ENCODE data around the gene KRT5. TPM values are rescaled to one million over a fixed set of nuclear protein-coding genes. Genes with fewer than 3 reads are reported as not detected.

Gene KRT5
- total and polyA plus RNA-seq, 2 experiments from 2014 or later = not detected

DNA sequence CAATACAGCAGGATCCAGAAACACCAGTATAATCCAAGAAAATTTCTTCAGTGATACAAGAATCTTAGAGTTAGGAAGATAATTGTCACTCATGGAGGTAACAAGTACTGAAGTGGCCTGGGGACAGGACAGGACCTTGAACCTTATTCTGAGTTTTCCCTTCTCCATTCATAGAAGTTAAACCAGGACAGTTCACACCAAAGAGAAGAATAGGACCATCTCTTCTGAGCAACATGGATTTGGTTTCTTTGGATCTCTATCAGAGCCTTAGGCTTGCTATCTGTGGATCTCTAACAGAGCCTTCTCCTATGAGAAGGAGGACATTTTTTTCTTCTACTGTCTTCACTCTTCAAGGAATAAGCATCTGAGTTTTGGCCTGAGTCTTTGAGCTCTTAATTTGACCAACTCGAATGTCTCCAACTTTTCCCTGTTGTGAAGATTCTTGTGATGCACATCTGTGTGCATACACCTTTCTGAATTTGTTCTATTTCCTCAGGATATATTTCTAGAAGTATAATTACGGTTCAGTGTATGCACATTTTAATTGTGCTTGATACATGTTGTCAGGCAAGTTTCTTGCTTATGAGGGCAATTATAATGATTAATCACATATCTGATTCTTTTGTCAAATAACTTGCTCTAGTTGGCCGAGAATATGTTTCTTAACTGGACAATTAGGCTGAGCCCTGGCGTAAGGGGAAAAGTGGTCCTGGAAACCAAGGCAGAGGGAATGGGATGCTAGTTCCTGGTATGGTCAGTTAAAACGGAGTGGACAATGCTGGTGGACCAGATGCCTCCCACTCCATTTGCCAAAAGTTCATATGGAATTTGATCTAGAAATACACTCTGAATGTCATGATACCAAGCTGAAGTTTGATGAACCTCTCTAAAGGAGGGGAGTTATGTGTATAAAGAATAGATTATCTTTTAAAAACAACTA, 33.8 kb downstream of the KRT5 start:
- H4K20me1 ChIP-seq (replicated peaks; ENCODE audit: insufficient read depth) = no peaks in the 10 kb centered on the region
- no peak overlapping the region for H2AFZ ChIP-seq
- H3F3A ChIP-seq (replicated peaks; ENCODE audit: low read depth) = no peaks in the 10 kb centered on the region
- no peaks in the 10 kb centered on the region for H3K4me1 Mint-ChIP-seq
- H3K4me3 Mint-ChIP-seq = no peak overlapping the region
- no peak overlapping the region for H3K27ac Mint-ChIP-seq
- H3K27ac ChIP-seq (ENCODE audit: low read depth) = no peak overlapping the region
- H3K4me2 ChIP-seq = no peak overlapping the region
- H3K4me1 ChIP-seq (ENCODE audit: insufficient read depth) = no peaks in the 10 kb centered on the region
- peaks cover 3% of the 10 kb centered on the region; the same call in 2 of the 3 replicates for H3K36me3 Mint-ChIP-seq (ENCODE audit: low read depth)
- no peaks in the 10 kb centered on the region for H3K9me2 ChIP-seq (ENCODE audit: insufficient read depth)
- DNase-seq (ENCODE audit: low spot score) = no peak
- H3K4me3 ChIP-seq = no peak overlapping the region
- peaks cover 17% of the 10 kb centered on the region for H3K9me3 Mint-ChIP-seq
- no peaks in the 10 kb centered on the region for H3K27me3 ChIP-seq (ENCODE audit: insufficient read depth)
- TF ChIP-seq EZH2 (IDR thresholded peaks at IDR 0.05; ENCODE audit: low read depth, unreplicated experiment) (no peak), POLR2AphosphoS5 (IDR thresholded peaks at IDR 0.05; ENCODE audit: low read depth) (no peak), ZNF331 (CRISPR knock-in tag; IDR thresholded peaks at IDR 0.05; ENCODE audit: low read depth) (no peak), STAT1 (IDR thresholded peaks at IDR 0.05; ENCODE audit: unreplicated experiment) (no peak), ZNF114 (CRISPR knock-in tag; IDR thresholded peaks at IDR 0.05) (no peak), CREB1 (CRISPR knock-in tag; IDR thresholded peaks at IDR 0.05; ENCODE audit: low read depth) (no peak), NANOG (IDR thresholded peaks at IDR 0.05; ENCODE audit: borderline replicate concordance) (no peak), JUNB (IDR thresholded peaks at IDR 0.05; ENCODE audit: unreplicated experiment) (no peak), EZH2phosphoT487 (IDR thresholded peaks at IDR 0.05; ENCODE audit: unreplicated experiment) (no peak)
- TF ChIP-seq, protein P1, sequence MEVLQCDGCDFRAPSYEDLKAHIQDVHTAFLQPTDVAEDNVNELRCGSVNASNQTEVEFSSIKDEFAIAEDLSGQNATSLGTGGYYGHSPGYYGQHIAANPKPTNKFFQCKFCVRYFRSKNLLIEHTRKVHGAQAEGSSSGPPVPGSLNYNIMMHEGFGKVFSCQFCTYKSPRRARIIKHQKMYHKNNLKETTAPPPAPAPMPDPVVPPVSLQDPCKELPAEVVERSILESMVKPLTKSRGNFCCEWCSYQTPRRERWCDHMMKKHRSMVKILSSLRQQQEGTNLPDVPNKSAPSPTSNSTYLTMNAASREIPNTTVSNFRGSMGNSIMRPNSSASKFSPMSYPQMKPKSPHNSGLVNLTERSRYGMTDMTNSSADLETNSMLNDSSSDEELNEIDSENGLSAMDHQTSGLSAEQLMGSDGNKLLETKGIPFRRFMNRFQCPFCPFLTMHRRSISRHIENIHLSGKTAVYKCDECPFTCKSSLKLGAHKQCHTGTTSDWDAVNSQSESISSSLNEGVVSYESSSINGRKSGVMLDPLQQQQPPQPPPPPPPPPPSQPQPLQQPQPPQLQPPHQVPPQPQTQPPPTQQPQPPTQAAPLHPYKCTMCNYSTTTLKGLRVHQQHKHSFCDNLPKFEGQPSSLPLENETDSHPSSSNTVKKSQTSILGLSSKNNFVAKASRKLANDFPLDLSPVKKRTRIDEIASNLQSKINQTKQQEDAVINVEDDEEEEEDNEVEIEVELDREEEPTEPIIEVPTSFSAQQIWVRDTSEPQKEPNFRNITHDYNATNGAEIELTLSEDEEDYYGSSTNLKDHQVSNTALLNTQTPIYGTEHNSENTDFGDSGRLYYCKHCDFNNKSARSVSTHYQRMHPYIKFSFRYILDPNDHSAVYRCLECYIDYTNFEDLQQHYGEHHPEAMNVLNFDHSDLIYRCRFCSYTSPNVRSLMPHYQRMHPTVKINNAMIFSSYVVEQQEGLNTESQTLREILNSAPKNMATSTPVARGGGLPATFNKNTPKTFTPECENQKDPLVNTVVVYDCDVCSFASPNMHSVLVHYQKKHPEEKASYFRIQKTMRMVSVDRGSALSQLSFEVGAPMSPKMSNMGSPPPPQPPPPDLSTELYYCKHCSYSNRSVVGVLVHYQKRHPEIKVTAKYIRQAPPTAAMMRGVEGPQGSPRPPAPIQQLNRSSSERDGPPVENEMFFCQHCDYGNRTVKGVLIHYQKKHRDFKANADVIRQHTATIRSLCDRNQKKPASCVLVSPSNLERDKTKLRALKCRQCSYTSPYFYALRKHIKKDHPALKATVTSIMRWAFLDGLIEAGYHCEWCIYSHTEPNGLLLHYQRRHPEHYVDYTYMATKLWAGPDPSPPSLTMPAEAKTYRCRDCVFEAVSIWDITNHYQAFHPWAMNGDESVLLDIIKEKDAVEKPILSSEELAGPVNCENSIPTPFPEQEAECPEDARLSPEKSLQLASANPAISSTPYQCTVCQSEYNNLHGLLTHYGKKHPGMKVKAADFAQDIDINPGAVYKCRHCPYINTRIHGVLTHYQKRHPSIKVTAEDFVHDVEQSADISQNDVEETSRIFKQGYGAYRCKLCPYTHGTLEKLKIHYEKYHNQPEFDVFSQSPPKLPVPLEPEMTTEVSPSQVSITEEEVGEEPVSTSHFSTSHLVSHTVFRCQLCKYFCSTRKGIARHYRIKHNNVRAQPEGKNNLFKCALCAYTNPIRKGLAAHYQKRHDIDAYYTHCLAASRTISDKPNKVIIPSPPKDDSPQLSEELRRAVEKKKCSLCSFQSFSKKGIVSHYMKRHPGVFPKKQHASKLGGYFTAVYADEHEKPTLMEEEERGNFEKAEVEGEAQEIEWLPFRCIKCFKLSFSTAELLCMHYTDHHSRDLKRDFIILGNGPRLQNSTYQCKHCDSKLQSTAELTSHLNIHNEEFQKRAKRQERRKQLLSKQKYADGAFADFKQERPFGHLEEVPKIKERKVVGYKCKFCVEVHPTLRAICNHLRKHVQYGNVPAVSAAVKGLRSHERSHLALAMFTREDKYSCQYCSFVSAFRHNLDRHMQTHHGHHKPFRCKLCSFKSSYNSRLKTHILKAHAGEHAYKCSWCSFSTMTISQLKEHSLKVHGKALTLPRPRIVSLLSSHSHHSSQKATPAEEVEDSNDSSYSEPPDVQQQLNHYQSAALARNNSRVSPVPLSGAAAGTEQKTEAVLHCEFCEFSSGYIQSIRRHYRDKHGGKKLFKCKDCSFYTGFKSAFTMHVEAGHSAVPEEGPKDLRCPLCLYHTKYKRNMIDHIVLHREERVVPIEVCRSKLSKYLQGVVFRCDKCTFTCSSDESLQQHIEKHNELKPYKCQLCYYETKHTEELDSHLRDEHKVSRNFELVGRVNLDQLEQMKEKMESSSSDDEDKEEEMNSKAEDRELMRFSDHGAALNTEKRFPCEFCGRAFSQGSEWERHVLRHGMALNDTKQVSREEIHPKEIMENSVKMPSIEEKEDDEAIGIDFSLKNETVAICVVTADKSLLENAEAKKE (CRISPR knock-in tag; IDR thresholded peaks at IDR 0.05) = no peak
- TF ChIP-seq, protein P2, sequence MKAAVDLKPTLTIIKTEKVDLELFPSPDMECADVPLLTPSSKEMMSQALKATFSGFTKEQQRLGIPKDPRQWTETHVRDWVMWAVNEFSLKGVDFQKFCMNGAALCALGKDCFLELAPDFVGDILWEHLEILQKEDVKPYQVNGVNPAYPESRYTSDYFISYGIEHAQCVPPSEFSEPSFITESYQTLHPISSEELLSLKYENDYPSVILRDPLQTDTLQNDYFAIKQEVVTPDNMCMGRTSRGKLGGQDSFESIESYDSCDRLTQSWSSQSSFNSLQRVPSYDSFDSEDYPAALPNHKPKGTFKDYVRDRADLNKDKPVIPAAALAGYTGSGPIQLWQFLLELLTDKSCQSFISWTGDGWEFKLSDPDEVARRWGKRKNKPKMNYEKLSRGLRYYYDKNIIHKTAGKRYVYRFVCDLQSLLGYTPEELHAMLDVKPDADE (IDR thresholded peaks at IDR 0.05) = no peak
- TF ChIP-seq, protein P3, sequence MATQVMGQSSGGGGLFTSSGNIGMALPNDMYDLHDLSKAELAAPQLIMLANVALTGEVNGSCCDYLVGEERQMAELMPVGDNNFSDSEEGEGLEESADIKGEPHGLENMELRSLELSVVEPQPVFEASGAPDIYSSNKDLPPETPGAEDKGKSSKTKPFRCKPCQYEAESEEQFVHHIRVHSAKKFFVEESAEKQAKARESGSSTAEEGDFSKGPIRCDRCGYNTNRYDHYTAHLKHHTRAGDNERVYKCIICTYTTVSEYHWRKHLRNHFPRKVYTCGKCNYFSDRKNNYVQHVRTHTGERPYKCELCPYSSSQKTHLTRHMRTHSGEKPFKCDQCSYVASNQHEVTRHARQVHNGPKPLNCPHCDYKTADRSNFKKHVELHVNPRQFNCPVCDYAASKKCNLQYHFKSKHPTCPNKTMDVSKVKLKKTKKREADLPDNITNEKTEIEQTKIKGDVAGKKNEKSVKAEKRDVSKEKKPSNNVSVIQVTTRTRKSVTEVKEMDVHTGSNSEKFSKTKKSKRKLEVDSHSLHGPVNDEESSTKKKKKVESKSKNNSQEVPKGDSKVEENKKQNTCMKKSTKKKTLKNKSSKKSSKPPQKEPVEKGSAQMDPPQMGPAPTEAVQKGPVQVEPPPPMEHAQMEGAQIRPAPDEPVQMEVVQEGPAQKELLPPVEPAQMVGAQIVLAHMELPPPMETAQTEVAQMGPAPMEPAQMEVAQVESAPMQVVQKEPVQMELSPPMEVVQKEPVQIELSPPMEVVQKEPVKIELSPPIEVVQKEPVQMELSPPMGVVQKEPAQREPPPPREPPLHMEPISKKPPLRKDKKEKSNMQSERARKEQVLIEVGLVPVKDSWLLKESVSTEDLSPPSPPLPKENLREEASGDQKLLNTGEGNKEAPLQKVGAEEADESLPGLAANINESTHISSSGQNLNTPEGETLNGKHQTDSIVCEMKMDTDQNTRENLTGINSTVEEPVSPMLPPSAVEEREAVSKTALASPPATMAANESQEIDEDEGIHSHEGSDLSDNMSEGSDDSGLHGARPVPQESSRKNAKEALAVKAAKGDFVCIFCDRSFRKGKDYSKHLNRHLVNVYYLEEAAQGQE (IDR thresholded peaks at IDR 0.05; ENCODE audit: unreplicated experiment) = no peak
- TF ChIP-seq, protein P4, sequence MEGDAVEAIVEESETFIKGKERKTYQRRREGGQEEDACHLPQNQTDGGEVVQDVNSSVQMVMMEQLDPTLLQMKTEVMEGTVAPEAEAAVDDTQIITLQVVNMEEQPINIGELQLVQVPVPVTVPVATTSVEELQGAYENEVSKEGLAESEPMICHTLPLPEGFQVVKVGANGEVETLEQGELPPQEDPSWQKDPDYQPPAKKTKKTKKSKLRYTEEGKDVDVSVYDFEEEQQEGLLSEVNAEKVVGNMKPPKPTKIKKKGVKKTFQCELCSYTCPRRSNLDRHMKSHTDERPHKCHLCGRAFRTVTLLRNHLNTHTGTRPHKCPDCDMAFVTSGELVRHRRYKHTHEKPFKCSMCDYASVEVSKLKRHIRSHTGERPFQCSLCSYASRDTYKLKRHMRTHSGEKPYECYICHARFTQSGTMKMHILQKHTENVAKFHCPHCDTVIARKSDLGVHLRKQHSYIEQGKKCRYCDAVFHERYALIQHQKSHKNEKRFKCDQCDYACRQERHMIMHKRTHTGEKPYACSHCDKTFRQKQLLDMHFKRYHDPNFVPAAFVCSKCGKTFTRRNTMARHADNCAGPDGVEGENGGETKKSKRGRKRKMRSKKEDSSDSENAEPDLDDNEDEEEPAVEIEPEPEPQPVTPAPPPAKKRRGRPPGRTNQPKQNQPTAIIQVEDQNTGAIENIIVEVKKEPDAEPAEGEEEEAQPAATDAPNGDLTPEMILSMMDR (conservative IDR thresholded peaks at IDR 0.05; ENCODE audit: low read depth in 2 of 2) = no peak
- H3K27me3 Mint-ChIP-seq (ENCODE audit: insufficient read depth, low read depth, poor library complexity) = peaks cover 2% of the 10 kb centered on the region
- H3K36me3 ChIP-seq (ENCODE audit: insufficient read depth) = no peaks in the 10 kb centered on the region
- ATAC-seq = no peak
- H3K79me2 ChIP-seq (replicated peaks; ENCODE audit: insufficient read depth) = no peaks in the 10 kb centered on the region
